ENCODE results near the gene LRRC59.

Gene LRRC59

GRCh38 chr17:50381260-50381815 is 16.0 kb downstream of the LRRC59 start:
- no peak for DNase-seq

- DNase-seq, result no peak
These were observed 16.7 kb downstream of the LRRC59 start for GRCh38 chr17:50380369-50381259.

DNA sequence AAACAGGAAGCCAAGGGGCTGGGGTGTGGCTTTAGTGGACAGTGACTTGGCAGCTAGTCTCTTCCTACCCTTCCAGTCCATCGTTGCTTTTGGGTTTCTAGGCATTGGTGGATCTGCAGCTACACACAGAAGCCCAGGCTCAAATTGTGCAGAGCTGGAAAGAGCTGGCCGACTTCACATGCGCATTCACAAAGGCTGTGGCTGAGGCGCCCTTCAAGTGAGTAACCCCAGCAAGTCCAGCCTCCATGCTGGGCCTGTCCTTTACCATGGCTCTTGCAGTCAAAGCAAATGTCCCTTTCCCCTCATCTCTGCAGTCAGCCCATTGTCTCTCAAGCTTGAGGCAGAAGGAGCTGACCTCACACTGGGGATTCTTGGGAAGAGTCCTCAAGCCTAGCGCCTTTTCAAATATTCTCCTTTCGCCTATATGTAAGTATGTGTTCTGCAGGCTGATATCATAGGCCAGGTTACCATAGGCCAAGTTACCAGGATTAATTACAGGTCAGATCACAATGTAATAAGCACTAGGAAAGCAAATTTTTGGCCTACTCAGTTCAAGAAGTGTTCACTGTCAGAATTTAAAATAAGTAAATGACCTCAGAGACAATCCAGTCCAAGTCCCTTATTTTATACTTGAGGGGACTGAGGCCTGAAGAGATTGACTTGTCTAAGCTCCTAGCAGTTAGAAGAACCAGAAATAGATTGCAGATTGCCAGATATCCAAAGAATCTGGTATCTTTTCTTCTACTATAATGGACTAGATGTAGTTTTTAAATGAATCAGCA is 17.8 kb downstream of the LRRC59 start:
- no peak for DNase-seq

DNA sequence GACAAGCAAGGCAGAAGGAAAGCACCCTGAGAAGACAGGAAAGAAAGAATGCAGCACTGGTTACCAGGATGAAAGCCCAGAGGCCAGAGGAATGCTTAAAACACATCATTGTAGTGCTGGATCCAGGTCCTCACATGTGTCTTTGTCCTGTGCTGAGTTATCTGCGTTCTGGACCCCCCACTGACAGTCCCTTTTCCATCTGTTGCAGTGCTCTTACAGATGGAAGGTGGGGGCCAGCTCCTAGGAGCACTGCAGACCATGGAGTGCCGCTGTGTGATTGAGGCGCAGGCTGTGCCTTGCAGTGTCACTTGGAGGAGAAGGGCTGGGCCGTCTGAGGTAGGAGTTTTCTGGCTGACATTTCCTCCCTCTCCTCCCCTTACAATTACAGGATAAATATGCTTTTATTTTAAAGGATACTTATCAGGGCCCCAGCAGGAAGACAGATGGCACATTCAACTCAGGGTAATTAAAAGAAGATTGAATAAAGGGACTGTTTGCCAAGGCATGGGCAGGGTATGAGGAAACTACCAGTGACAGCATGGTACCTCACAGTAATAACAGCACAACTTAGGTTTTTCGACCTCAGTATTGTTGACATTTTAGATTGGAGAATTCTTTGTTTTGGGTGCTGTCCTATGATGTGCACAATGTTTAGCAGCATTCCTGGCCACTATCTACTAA is 21.3 kb downstream of the LRRC59 start:
- no peak for DNase-seq

DNA sequence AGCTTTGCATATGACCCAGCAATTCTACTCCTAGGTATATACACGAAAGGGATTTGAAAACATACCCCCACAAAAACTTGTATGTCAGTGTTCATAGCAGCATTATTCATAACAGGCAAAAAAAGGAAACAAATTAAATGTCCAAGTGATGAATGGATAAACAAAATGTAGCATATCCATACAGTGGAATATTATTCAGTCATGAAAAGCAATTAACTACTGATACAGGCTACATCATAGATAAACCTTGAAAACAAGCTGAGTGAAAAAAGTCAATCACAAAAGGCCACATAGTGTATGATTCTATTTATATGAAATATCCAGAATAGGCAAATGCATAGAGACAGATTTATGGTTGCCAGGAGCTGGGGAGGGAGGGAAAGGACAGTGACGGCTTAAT is 23.6 kb downstream of the LRRC59 start:
- DNase-seq, result no peak

GRCh38 chr17:50372758-50373556 is 24.4 kb downstream of the LRRC59 start, which contains the start of the genes EME1 and MRPL27:
Gene EME1, plus strand, starts transcription at chr17:50373229. Its CDS starts 1,980 bp downstream, at chr17:50375209.
Gene MRPL27, minus strand, starts transcription at chr17:50373184. Its CDS starts 14 bp downstream, at chr17:50373170.
- peak; percentile 94 for DNase-seq

GRCh38 chr17:50372222-50372757 is 25.0 kb downstream of the LRRC59 start:
- no peak for DNase-seq

DNA sequence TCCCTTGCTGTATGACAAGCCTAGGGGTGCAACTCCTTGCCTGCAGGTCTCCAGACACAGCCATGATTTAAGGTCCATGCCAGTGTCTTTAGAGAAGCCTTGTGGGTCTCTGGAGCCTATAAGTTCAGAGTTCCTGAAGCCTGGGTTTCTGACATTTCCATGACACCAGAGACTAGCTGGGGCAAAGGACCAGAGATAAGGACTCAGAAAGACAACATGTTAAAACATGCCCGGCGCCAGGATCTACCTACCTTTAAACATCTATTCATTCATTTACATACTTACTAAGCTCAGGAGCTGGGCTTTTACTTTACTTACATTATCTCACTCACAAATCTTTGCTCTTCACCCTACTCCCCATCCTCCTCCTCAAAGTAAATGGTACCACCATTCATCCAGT is 25.8 kb downstream of the LRRC59 start:
- DNase-seq, result no peak

- no peak for DNase-seq
These were observed 27.3 kb downstream of the LRRC59 start for GRCh38 chr17:50370052-50370451.

DNA sequence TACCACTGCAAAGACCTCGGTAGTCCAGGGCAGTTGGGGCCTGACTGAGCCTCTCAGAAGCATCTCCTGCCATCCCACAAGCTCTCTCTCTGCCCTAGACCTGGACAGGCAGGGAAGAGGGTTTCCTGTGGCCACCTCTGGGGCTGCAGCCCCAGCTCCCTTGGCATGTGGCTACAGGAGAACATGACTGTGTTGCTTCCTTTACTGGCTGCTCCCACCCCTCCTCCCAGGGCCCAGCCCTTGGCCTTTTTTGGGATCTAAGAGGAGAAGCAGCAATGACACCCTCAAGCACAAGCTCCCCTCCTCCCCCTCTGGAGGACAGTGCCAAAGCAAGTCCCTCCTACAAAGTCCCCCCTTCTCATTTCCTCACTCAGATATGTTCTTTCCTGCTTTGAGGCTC is 29.9 kb downstream of the LRRC59 start:
- DNase-seq, result no peak

DNA sequence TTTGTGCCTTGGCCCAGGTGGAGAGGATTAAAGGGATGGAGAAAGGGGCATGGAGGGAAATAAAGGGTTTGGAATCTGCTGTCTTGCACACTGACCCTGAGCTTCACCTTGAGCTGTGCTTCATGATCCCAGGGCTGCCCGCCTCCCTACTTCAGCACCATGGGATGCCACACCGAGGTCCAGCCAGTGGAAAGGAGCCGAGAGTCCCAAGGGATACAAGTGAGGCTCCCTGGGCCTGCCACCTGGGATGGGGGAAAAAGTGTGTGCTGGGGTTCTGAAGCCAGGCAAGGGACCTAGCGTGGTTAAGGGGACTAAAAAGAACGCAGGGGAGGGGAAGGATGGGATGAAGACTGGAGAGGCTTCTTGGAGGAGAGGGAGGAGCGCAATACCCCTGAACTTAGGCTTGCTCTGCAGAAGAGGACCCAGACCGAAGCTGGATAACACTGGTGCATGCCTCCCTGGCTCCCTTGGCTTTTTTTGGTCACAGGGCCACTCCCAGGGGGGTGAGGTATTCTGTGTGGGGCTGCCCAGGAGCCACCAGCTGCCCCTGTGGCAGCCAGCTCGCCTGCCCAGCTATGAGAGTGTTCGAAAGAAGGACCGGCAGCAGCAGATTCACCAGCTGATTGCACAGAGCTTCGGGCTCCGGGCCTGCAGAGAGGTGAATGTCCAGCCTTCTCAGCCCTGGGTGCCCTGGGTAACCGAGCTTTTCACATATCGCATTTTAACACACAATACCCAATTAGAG is 31.5 kb downstream of the LRRC59 start:
- DNase-seq, result no peak

DNA sequence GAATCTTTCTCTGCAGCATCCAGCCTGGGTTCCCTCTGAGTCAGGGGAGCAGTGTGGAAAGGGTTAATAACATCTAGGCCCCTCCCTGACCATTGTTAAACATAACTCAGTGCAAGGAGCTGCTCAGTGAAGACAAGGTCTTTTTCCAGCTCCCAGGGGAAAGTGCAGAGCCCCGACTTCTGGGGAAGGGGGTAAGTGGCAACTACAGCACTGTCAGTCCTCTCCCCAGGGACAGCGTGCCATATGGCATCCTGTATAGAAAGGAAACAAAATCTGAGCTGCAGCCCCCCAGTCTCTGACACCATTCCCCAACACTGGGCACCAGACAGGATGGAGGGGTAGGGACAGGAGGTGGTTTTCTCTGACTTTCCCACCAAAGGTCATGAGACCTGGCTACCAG is 32.2 kb downstream of the LRRC59 start:
- DNase-seq, result no peak

DNA sequence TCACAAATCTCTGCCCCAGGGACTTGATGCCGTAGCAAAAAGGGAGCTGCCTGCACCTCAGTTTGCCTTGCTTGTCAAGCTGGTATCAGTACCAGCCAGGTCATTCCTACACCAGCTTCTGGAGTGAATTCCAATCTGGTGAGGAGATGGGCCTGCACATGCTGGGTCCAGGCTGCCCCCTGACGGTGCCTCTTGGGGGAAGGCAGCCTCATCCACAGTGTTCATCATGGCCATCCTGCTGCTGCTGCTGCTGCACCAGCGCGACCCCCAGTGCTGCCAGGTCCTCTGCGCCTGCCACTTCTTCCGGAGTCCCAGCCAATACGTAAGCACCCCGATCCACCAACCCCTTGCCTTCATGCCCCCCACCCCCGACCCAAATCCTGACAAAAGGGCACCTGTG is 32.6 kb downstream of the LRRC59 start:
- no peak for DNase-seq

- no peak for DNase-seq
These were observed 33.3 kb downstream of the LRRC59 start for GRCh38 chr17:50364061-50364458.

DNA sequence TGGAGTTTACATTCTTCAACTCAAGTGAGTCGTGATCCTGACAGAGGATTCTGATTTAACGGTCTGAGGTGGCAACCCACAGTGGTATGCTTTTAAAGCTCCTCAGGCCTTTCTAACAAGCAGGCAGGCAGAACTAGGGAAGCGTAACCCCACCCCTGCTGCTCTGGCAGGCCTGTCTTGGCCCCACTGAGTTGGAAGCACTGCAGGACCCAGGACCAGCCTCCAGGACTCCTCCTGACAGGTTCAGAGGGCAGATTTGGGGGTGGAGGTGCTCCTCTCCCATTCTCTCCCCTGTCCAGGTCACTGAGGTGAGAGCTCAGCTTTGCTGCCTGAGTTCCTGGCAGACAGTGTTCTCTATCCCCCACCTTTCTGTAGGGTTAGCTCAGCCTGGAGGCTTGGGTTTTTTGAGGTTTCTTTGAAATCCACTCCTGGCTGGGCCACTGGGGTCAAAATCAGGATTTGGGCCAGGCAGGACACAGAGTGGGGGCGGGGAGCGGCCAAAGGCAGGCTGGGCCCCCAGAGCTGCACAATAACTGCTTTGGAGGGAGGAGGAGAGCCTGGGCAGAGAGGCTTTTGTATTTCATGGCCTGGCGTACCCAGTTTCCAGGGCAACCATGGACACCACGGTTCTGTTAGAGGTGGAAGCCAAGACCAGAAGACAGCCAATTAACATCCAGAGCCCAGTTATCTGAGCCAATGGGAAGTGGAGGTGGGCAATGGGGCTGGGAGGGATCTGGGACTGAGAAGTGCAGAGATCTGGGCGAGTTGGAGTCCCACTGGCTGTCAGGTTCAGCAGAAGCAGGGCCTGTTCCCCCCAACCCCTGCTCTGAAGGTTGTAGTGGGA is 33.9 kb downstream of the LRRC59 start:
- DNase-seq, result no peak

DNA sequence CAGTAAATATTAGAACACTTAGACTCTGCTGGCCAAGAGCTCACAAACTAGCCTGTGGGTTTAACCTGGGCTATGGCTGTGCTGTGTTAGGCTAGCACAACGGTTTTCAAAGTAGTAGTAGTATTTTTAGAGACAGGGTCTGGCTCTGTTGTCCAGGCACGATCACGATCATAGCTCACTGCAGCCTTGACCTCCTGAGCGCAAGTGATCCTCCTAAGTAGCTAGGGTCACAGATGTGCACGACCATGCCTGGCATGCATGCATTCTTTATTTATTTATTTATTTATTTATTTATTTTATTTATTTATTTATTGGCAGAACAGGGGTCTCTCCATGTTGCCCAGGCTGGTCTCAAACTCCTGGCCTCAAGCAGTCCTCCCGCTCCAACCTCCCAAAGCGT is 34.7 kb downstream of the LRRC59 start:
- DNase-seq, result no peak

DNA sequence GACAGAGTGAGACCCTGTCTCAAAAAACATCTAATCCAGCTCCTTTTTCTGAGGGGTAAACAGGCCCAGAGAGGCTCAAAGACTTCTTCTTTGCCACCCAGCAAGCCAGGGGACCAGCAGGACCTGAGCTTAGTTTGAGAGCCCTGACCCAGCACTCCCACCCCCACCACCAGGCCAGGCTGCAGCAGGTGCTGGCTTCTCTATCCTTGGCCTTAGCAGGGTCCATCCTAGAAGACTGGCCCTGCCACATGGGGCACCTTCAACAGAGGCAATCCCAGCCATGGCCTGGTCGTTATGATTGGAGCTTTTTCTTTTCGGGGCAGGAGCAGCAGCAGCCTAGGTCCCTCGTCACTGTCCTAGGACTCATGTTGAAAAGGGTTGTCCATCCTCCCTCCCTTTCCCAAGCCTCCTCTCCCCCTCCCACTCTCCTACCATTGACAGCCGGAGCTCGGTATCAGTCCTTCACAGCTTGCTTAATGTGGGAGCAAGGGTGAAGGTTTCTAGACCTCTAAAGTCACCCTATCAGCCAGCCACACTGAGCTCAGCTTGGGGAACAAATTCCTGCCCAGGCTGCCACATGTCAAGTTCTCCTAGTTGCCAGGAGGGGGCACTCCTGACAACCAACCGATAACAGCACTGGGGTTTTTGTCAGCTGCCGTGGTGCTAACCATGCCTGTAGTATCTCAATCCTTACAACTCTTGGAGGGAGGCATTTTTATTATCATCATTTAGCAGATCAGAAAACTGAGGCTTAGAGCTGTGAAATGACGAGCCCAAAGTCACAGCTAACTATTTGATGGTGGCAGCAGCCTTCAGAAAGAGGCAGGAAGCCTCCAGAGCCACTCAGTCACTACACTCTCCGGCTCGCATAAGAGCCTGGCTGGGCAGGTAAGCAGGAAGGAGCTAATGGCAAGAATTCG is 35.5 kb downstream of the LRRC59 start:
- peak; percentile 10 for DNase-seq

GRCh38 chr17:50360486-50361115 is 36.7 kb downstream of the LRRC59 start:
- DNase-seq, result no peak

Measured in NCI-H1092 treated with DMSO at 0.1 percent for 48 hours (cell line).